Astrocyte (in vitro differentiated cells and primary cell): ENCODE measurements around the gene CAMK1D. TPM values are rescaled to one million over a fixed set of nuclear protein-coding genes. Genes with fewer than 3 reads are reported as not detected.

Experiments used
- DNase-seq: peaks from one replicate; pipeline ENCODE4 v3.0.0-alpha.2; 2010; ENCODE audit warnings: low read depth
- FAIRE-seq: peaks from 2 replicates; lab custom pipeline; 2011; peaks lifted over from hg19 to GRCh38; lab: Jason Lieb, UNC
- H2AFZ ChIP-seq: 2 replicates; pipeline ENCODE4 v1.6.0; 2012; ENCODE audit warnings: low read depth, low read length, inconsistent platforms
- H3K27ac ChIP-seq: 2 replicates; pipeline ENCODE4 v1.5.1; 2011; ENCODE audit warnings: low read depth, low read length, inconsistent platforms
- H3K27me3 ChIP-seq: 2 replicates; pipeline ENCODE4 v1.6.0; 2011; ENCODE audit warnings: low read length, inconsistent platforms; ENCODE audit not compliant: insufficient read depth
- H3K36me3 ChIP-seq: 2 replicates; pipeline ENCODE4 v1.5.1; 2011; ENCODE audit warnings: low read length, inconsistent platforms; ENCODE audit not compliant: insufficient read depth
- H3K4me1 ChIP-seq: 2 replicates; pipeline ENCODE4 v1.5.1; 2011; ENCODE audit warnings: low read length, inconsistent platforms; ENCODE audit not compliant: insufficient read depth
- H3K4me2 ChIP-seq: 2 replicates; pipeline ENCODE4 v1.6.0; 2012; ENCODE audit warnings: low read length, inconsistent platforms
- H3K4me3 ChIP-seq: 2 replicates; pipeline ENCODE4 v1.5.1; 2011; ENCODE audit warnings: low read depth, mild to moderate bottlenecking, low read length, inconsistent platforms; ENCODE audit not compliant: insufficient read depth
- H3K79me2 ChIP-seq: 2 replicates; pipeline ENCODE4 v1.6.0; 2012; ENCODE audit warnings: mild to moderate bottlenecking, low read length, inconsistent platforms; ENCODE audit not compliant: insufficient read depth
- H3K9ac ChIP-seq: 2 replicates; pipeline ENCODE4 v1.6.0; 2012; ENCODE audit warnings: mild to moderate bottlenecking, low read length, inconsistent platforms
- H3K9me3 ChIP-seq: 2 replicates; pipeline ENCODE4 v1.5.1; 2012; ENCODE audit warnings: low read depth, mild to moderate bottlenecking, low read length, inconsistent platforms; ENCODE audit not compliant: insufficient read depth
- H4K20me1 ChIP-seq: 2 replicates; pipeline ENCODE4 v1.6.0; 2012; ENCODE audit warnings: low read length, inconsistent platforms; ENCODE audit not compliant: insufficient read depth
- H3K27ac Mint-ChIP-seq: one replicate; pipeline ENCODE4 v1.8.0; 2021; ENCODE audit warnings: mild to moderate bottlenecking, mixed read lengths; ENCODE audit not compliant: unreplicated experiment
- H3K27me3 Mint-ChIP-seq: one replicate; pipeline ENCODE4 v1.8.0; 2021; ENCODE audit warnings: low read depth, mixed read lengths; ENCODE audit not compliant: unreplicated experiment
- H3K36me3 Mint-ChIP-seq: one replicate; pipeline ENCODE4 v1.8.0; 2021; ENCODE audit warnings: low read depth, mixed read lengths; ENCODE audit not compliant: unreplicated experiment
- H3K4me1 Mint-ChIP-seq: one replicate; pipeline ENCODE4 v1.8.0; 2021; ENCODE audit warnings: low read depth, mixed read lengths; ENCODE audit not compliant: unreplicated experiment
- H3K4me3 Mint-ChIP-seq: one replicate; pipeline ENCODE4 v1.8.0; 2021; ENCODE audit warnings: mild to moderate bottlenecking, moderate library complexity, mixed read lengths; ENCODE audit not compliant: unreplicated experiment
- H3K9me3 Mint-ChIP-seq: one replicate; pipeline ENCODE4 v1.8.0; 2021; ENCODE audit warnings: mild to moderate bottlenecking, mixed read lengths; ENCODE audit not compliant: unreplicated experiment
- EZH2 ChIP-seq: IDR thresholded peaks from 2 replicates; pipeline ENCODE4 v1.6.1; 2012; ENCODE audit warnings: mild to moderate bottlenecking, low read length, inconsistent platforms; ENCODE audit not compliant: insufficient read depth
- total RNA-seq: library from RNA; stranded (reverse); gene quantifications from 2 replicates; pipeline ENCODE4 v1.2.1, GENCODE V29; 2021
- TF ChIP-seq, protein P1 (sequence below): IDR thresholded peaks from 2 replicates; pipeline ENCODE4 v1.5.1; 2011; ENCODE audit warnings: low read depth, mild to moderate bottlenecking, inconsistent platforms, low read length, moderate library complexity; ENCODE audit not compliant: insufficient read depth

Gene CAMK1D
- total RNA-seq, 1 donor from 2014 or later, result 23.6 TPM

DNA sequence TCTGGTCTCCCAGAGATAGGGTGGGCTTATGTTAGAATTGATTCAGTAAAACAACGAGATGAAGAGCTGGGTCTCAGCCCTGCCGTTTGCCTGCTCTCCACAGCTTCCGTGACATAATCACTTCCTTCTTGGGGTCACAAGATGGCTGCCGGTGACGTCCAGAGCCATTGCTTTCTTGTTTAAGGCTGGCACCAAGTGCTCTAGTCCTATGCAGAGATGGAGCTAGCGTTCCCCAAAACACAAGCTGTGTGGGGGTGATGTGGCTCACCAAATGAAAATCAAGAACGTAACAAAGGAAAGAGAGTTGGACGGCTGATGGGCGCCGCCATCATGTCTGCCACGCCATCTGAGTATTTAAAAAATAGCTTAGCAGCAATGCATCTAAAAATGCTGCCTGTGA lies 296.1 kb downstream of the CAMK1D start:
- Mint-ChIP-seq H3K27me3 (no peaks in the 10 kb centered on the region), H3K4me1 (peaks cover 11% of the 10 kb centered on the region), H3K4me3 (no peak overlapping the region), H3K9me3 (no peaks in the 10 kb centered on the region), H3K27ac (no peak overlapping the region), H3K36me3 (no peaks in the 10 kb centered on the region)
- Histone ChIP-seq H2AFZ (no peak overlapping the region), H3K4me3 (no peak overlapping the region), H3K27me3 (no peaks in the 10 kb centered on the region), H3K27ac (no peak overlapping the region), H3K4me1 (no peaks in the 10 kb centered on the region), H3K4me2 (no peak overlapping the region), H3K9me3 (no peaks in the 10 kb centered on the region), H3K9ac (no peak overlapping the region), H3K79me2 (no peaks in the 10 kb centered on the region), H4K20me1 (peaks cover 4% of the 10 kb centered on the region), H3K36me3 (no peaks in the 10 kb centered on the region)
- DNase-seq (no peak), FAIRE-seq (no peak)
- TF ChIP-seq EZH2, result no peak
- TF ChIP-seq, protein P1, sequence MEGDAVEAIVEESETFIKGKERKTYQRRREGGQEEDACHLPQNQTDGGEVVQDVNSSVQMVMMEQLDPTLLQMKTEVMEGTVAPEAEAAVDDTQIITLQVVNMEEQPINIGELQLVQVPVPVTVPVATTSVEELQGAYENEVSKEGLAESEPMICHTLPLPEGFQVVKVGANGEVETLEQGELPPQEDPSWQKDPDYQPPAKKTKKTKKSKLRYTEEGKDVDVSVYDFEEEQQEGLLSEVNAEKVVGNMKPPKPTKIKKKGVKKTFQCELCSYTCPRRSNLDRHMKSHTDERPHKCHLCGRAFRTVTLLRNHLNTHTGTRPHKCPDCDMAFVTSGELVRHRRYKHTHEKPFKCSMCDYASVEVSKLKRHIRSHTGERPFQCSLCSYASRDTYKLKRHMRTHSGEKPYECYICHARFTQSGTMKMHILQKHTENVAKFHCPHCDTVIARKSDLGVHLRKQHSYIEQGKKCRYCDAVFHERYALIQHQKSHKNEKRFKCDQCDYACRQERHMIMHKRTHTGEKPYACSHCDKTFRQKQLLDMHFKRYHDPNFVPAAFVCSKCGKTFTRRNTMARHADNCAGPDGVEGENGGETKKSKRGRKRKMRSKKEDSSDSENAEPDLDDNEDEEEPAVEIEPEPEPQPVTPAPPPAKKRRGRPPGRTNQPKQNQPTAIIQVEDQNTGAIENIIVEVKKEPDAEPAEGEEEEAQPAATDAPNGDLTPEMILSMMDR, result no peak

DNA sequence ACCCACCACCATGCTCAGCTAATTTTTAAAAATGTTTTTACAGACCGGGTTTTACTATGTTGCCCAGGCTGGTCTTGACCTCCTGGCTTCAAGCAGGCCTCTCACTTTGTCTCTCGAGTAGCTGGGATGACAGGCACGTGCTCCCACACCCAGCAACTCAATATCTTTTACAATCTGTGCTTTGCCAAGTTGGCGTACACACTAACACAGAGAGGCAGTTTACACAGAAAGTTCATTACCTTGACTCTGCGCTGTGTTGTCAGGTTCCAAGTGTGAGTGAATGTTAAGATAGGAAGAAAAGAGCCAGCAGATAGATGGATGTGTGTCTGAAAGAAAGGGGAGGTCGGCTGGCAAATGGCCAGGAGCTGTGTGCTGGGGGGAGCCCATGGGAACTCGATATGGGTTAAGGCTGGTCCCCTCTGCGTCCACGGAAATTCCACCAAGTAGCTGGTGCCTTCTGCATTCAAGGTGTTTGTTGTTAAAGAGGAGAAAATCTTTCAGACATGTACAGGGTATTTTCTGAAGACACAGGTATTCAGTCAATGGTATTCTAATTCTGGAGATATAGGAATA lies 299.8 kb downstream of the CAMK1D start:
- TF ChIP-seq, protein P1, result no peak
- TF ChIP-seq EZH2, result no peak
- Mint-ChIP-seq H3K4me3 (no peak overlapping the region), H3K36me3 (peaks cover 4% of the 10 kb centered on the region), H3K27ac (no peak overlapping the region), H3K4me1 (peaks cover 5% of the 10 kb centered on the region), H3K9me3 (no peaks in the 10 kb centered on the region), H3K27me3 (no peaks in the 10 kb centered on the region)
- no peak for FAIRE-seq
- no peak overlapping the region for H2AFZ ChIP-seq
- H3K4me2 ChIP-seq, result no peak overlapping the region
- H3K4me1 ChIP-seq, result no peaks in the 10 kb centered on the region
- no peak for DNase-seq
- H3K79me2 ChIP-seq, result no peaks in the 10 kb centered on the region
- no peak overlapping the region for H3K27ac ChIP-seq
- H3K36me3 ChIP-seq, result no peaks in the 10 kb centered on the region
- no peaks in the 10 kb centered on the region for H3K9me3 ChIP-seq
- no peaks in the 10 kb centered on the region for H3K27me3 ChIP-seq
- no peak overlapping the region for H3K9ac ChIP-seq
- H4K20me1 ChIP-seq, result no peaks in the 10 kb centered on the region
- no peak overlapping the region for H3K4me3 ChIP-seq

DNA sequence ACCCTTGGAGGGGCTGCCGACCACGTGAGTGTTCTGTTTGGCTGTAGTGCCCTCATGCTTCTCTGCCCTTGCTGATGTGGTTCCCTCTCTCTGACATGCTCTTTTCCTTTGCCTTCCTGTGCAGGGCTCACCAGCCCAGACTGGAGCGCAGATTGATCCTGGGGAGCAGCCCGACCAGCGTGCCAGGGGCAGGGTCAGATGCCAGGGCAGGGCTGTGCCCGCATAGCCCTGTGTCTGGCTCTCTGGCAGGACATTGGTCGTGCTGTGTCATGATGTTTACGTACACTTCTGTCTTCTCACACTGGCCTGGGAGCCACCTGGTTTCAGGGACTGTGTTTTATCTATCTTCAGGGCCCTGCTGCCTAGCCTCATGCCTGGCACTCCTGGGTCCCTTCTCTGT lies 300.8 kb downstream of the CAMK1D start:
- Histone ChIP-seq H3K9ac (no peak overlapping the region), H3K27ac (no peak overlapping the region), H3K27me3 (no peaks in the 10 kb centered on the region), H4K20me1 (no peaks in the 10 kb centered on the region), H2AFZ (no peak overlapping the region), H3K4me1 (no peaks in the 10 kb centered on the region), H3K4me2 (no peak overlapping the region), H3K36me3 (no peaks in the 10 kb centered on the region), H3K9me3 (no peaks in the 10 kb centered on the region), H3K4me3 (no peak overlapping the region), H3K79me2 (no peaks in the 10 kb centered on the region)
- TF ChIP-seq, protein P1, result no peak
- TF ChIP-seq EZH2, result no peak
- no peak overlapping the region for H3K27ac Mint-ChIP-seq
- peaks cover 2% of the 10 kb centered on the region for H3K9me3 Mint-ChIP-seq
- DNase-seq (no peak), FAIRE-seq (no peak)
- no peaks in the 10 kb centered on the region for H3K4me1 Mint-ChIP-seq
- peaks cover 10% of the 10 kb centered on the region for H3K36me3 Mint-ChIP-seq
- no peaks in the 10 kb centered on the region for H3K27me3 Mint-ChIP-seq
- no peak overlapping the region for H3K4me3 Mint-ChIP-seq
